Stimulated activated CD4-positive, alpha-beta T cell treated with anti-CD3 and anti-CD28 coated beads, Interleukin-15, amount 100 ng/mL, for 24 hours (primary cell): ENCODE results near the gene MORN5.

Experiments used
- DNase-seq: peaks from one replicate; pipeline ENCODE4 v3.0.0-alpha.2; 2020

Gene MORN5

DNA sequence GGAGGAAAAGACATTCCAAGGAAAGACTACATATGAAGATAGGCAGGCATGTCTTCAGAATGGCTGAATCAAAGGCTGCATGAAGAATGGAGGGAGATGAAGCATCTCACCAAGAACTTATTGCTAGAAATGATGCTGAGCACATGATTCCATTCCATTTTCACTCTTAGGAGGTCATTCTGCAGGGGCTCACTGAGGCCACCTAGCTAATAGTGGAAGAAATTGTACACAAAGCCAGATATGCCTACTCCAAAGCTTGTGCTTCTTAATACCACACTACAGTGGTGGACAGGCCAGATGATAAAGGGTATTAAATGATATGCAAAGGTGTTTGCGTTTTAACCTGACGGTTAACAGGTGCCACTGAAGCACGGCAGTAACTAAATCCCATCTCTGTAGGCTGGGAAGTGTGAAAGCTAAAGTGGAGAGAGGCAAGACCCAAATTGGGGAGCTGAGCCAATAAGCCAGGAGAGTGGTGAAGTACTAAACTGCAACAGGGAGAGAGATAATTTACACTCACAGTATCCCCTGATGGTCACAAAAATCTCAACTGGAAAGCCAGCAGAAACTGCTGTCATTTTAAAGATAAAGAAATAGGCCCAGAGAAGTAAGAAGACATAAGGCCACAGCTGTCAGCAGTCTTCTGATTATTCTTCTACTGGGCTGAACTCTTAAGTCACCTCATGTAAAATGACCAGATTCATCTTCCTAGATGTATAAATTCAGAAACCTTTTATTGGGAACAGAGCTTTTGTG is 14.7 kb upstream of the MORN5 start:
- no peak for DNase-seq

DNA sequence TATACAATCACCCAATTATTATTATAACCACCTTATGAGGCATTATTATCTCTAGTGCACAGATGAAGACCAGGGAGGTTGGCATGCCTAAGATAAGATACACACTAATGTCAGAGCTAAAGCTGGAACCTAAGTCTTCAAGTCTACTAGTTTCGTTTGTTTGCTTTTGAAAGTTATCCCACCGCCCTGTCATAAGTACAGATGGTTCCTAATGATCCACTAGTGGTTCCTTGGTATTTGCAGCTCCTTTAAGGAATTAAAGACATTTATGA is 14.2 kb upstream of the MORN5 start:
- DNase-seq: no peak

DNA sequence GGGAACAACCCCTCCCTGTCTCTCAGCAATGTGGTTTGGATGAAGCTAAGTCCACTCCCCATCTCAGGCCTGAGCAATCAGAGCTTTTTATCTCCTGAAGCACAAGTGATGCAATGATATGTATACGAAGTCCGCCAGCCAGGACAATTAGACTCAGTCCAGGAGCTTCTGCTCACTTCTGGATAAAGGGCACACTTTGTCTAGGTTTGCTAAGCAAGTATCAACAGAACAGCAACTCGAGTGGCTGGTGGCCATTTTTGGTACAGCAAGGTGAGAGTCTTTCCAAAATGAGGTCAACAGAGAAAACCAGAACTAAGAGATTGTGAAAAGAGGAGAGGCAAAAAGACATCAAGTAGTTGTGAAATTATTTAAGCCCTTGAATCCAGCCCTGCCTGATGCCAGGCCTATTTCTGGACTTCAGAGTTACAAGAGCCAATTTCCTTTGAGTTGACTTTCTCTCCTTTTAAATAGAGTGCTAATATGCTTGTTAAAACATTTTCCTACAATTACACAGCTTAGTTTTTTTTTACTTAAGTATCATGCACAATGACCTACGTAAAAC is 8.4 kb upstream of the MORN5 start:
- DNase-seq: no peak

DNA sequence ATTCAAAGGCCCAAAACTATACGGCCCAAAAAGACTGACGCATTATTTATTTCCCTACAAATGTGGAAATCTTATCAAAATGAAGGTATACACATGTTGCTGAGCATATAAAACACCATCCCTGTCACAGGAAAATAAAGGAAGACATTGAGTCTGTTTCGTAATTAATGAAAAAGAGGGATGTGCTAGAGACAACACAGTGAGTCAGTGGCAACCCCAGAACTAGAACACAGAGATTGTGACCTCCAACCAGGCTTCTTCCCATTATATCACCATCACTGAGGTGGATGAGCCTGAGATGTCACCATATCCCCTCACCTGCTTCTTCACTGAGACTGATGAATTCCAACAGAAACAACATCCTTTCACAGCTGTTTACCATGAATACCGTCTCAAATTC is 3.9 kb upstream of the MORN5 start:
- DNase-seq: no peak

DNA sequence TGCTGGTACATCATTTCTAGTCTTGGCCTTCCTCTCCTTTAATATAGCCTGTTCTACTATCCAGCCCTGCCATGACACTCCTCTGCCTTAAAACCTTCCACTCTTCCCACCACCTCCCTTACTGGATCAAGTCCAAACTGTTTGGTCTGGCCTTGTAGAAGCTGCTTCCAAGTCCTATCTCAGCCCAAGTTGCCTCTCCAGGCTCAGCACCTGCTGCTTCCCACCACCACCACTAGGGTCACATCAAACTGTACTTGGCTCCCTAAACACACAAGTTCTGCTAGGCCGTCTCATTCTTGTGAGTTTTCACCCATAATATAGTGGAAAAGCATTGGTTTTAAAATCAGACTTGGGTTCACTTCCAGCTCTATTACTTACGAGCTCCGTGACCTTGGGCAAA is 1.5 kb upstream of the MORN5 start:
- DNase-seq: peak; percentile 46

DNA sequence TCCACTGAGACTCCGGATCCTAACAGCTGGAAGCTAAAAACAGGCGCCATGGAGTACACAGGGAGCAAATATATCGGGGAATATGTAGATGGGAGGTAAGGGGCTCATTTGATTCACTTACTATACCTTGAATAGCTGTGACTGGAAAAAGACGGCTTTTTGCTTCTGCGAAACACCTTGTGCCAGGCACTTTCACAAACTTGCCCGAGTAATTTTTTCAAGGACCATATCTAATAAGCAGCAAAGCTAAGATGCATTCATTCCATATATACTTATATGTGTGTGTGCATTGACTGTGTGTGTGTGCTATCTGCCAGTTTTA is 178 bp downstream of the MORN5 start:
- no peak for DNase-seq

DNA sequence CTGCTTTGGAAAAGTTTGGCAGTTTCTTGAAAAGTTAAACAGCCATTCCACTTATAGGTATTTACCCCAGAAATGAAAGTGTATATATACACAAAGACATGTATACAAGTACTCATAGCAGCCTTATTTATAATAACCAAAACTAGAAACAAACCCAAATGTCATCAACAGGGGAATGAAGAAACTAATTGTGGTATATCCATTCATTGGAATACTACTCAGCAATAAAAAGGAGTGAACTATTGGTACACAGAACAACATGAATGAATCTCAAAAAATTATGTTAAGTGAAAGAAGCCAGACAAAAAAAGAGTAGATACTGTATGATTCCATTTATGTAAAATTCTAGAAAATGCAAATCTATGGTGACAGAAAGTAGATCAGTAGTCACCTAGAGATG is 2.7 kb downstream of the MORN5 start:
- DNase-seq: no peak

DNA sequence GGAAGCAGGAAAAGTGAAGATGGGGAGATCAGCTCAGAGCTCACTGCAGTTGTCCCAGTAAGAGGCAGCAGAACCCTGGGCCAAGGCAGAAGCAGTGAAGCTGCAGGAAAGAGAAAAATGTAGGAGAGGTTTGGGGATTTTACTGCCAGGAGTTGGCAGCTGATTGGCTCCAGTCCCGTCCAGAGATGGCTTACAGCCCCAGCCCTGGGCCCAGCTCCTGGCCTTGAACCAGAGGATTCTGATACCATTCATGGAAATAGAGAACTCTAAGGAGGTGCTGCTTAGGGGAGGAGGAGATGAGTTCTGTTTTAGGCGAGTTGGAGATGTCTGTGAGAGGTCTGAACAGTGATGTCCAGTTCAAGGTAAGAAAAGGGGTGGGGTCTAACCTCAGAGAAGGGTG is 4.6 kb downstream of the MORN5 start:
- DNase-seq: no peak

DNA sequence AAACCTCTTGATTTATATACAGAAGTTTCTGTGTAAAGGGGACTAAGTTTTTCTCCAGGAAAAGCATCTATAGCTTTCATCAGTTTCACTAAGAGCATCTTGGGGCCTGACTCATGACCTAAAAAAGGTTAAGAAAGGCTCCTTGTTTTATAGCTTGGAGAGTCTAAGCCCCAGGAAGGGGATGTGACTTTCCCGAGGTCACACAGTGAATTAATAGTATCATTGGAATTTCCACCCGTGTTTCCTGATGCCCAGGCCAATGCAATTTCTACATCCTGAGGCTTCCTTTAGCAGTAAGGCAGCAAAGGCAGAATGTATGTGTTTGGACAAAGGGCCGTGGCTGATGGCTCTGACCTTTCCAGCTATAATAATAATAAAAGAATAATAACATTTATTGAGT is 8.6 kb downstream of the MORN5 start:
- DNase-seq: no peak

DNA sequence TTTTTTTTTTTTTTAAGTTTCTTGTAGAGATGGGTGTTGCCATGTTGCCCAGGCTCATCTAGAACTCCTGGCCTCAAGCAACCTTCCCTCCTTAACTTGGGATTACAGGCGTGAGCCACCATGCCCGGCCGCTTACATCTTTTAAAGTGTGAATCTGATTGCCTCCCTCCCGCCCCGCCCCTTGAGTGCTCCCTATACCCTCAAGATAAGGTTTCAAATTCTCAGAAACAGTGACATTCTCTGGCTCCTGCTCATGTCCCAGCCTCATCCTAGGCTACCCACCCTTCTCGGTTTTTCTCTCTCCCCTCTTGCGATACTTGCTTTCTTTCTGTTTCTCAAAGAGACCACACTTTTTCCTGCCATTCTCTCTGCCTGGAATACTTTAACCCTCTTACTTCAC is 12.4 kb downstream of the MORN5 start:
- DNase-seq: no peak

DNA sequence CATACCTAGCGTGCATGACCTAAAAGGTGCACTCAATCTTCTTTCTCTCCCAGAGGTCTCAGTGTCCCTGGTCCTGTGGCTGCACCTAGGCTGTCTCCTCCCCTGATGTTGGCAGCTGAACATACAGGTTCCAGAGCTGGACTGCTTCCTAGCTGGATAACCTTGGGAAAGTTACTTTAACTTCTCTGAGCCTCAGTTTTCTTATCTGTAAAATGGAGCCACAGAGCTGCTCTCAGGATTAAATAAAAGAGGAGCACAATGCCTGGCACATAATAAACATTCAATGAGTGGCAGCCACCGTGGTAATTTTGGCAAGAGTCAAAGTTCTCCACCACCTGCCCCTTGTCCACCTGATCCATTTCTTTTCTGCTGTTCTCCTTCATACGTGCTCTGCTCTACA is 14.0 kb downstream of the MORN5 start:
- DNase-seq: no peak

DNA sequence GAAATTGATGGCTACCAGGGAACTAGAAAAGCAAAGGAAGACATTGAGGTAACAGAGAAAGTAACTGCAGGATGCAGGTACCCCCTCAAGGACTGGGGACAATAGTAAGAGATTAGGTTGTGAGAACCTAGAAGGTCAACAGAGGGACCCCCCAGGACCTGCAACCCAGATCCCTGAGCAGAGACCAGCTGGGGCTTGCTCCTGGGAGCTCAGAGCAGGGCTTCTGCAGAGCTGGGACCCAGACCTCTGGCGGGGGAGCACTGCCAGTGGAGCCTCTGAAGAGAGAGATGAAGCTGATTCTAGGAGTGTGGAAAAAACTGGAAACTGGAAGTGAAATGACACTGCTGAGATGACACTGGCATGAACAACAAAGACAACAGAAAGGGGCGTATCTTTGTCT is 17.2 kb downstream of the MORN5 start:
- no peak for DNase-seq

DNA sequence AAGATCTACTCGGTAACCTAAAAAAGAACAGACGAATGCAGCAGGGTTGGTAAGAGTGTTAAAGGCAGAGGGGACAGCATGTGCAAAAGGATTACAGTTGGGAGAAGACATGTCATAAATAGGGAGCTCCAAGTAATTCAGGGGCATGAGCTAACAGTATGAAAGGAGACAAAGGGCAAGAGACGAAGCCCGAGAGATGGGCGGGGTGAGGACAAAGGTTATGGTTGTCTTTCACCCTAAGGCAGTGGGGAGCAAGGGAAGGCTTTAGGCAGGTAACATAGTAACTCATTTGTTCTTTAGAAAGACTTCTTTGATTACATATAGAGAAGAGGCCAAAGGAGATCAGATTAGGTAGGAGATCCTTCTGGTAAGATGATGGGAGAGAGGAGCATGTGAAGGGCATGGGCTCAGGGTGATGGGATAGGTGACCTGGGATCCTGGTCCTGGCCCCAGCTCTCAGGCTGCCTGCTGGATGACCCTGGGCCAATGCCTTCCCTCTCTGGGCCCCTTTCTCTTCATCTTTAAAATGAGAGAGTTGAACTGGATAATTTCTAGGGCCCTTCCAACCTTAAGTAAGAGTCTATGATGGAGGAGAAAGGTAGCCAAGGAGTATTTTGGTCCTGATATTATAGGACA is 19.5 kb downstream of the MORN5 start:
- DNase-seq: no peak

DNA sequence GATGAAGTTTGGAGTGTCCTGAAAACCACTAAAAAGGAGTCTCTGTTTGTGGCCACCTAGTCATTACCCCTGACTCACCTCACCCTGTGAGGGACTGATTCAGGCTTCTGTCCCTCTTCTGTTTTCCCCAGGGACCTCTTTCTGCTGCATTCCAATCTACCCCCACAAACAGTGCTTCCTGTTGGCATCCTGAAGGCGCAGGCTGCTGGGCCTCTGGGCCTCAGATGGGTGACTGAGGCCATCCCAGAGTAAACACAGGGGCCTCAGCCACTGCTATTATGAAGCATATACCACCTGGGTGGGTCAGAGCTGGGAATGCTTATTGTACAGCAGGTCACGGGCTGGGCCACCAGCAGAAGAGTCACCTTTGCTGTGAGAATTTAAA is 20.0 kb downstream of the MORN5 start:
- DNase-seq: no peak

DNA sequence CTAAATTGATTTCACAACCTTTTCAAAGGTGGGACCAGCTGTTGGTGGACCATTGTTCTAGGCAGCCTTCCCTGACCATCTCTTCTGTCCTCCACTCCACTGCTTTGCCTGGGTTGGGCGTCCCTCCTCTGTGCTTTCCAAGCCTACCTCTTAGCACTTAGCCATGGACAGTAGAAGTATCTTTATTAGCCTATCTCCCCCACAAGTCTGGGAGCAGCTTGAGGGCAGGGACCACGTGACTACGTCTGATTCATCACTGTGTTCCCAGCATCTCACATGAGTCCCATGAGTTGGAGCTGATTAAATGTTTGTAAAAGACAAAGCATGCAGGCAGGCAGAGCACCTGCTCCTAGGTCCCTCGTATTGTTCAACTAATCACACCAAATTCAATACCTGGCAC is 20.9 kb downstream of the MORN5 start:
- DNase-seq: no peak

DNA sequence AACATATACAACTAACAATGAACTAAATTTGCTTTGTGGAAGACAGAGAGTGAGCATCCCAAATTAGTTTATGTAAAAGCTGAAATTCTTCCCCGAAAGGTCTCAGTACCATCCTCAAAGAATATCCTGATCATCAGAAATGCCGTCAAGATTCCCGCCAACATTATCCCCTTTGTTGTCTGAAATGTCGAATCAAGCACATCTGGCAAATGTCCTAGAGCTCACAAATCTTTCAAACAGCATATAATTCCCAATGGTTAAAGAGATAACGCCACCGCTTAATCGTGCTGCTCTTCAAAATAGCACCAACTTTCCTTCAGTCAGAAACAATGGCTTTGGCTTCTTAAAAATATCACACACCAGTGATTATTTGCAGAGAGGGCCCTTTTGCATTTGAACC is 23.8 kb downstream of the MORN5 start:
- no peak for DNase-seq

DNA sequence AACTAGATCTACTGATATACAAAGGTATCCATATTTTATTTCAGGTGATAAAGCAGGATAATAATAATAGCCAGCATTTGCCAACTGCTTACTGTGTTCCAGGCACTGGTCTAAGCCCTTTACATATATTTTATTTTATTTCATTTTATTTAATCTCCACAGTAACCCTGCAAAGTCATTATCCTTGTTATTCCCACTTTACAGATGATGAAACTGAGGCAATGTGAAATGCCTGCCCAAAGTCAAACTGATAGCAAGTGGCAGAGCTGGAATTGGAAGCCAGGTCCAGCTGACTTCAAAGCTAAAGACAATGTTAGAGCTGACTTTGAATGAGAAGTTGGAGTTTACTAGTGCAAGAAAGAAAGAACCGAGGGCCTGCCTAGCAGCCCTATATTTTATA is 24.8 kb downstream of the MORN5 start:
- no peak for DNase-seq

DNA sequence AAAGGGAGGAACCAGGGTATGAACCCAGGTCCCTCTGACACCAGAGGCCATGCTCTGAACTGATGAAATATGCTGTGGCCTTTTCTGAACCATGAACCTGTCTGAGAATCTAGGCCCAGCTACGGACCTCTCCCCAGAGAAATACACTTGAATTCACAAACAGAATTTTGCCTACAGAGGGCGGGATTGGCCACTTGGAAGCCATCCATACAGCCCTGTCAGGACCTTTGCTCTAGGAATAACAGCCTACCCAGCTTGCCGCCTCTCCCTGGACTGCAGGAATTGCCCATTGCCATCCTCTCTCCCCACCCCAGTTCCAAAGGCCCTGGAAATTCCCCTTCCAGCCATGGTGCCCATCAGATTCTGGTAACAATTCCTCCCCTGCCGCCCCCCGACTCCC is 26.6 kb downstream of the MORN5 start:
- DNase-seq: no peak

DNA sequence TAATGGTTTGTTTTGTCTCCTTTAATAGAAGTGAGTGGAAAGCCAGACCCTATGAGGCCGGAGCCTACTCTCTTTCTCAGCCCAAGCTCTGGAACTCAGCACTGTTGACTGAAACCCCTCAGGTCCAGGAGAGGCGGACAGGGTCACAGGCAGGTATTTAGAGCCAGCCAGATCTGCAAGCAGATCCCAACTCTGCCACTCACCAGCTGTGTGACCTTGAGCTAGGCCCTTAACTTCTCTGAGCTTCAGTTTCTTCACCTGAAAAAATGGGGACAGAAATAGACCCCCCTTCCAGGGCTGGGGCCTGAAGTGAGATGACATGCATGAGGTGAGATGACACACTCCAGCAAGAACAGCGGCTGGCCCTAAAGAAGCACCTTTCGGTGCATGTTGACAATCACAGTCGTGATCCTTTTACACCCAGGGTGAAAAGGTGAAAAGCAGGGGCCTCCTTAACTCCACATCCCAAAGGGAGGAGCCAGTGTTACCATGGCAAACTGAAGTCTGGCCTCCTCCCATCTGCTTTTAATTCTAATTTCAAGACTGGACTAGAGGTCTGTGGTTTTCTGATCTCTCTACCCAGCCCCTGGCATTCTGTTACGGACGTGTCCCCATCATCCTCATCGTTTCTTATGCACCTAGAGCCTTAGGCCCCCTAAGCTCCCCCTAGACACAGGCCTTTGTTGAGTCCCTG is 27.2 kb downstream of the MORN5 start:
- DNase-seq: no peak

DNA sequence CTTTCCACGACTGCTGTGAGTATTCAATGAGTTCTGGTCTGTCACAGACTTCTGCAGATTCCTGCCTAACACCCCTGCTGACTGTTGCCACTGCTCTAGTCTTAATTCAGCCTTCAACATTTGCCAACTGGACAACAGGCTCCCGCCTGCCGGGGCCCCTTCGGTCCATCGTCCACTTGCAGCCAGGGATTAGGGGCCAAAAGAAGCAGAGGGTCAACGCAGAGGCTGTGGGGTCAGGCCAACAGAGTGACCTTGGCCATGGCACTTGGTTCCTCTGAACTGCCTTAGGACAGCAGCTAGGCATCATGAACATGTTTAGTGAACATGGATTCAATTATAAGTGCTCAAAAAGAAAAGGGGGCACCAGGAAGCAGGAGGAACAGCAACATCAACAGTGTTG is 28.7 kb downstream of the MORN5 start:
- DNase-seq: no peak

DNA sequence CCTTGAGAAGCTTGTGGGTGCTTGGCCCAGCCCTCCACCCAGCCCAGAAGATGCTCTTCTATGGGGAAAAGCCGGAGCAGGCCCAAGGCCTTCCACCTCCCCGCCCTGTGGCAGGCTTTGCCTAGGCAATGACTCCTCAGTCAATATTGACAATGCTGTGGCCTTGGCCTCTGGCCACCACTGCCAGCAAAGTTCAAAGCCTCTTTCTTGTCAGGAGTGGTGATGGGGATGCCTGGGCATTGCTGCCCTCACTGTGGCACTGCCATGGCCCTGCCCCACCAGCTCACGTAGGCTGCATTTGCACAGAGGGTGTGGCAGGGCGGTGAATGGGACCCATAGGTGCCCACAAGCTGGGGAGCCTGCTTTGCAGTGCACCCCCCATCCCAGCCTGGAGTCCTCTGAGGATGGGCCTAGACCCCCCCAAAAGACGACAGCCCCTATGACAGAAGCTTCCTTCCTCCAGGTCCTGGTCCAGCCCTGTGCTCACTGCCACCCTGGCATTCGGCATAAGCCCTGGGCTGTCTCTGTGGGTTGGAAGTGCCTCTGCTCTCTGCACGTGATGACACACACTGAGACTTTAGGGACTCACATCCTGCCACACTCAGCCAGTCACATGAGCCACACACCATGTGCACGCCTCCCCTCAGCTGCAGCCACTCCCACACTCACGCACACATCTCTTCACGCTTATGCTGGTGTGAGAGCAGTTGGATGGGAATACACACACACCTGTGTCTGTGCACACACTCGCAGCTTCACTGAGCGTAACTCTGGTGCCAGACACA is 31.1 kb downstream of the MORN5 start:
- DNase-seq: peak; percentile 30

DNA sequence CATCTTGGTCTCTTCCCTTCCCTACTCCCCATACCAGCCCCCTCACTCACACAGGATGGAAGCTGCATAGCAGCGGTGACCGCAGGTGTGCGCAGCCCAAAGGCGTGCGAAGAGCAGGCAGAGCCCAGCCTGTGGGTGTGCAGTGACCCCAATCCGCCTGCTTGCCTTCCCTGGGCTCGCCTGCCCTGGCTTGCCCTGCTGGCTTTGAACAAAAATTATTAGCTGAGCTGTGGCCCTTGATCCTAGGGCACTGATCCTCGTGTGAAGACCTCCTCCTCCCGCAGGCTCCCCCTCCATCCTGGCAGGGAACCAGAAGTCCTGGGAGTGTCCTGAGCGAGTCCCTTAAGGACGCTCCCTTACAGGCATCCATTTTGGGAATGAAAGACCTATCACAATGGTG is 31.9 kb downstream of the MORN5 start:
- DNase-seq: no peak

DNA sequence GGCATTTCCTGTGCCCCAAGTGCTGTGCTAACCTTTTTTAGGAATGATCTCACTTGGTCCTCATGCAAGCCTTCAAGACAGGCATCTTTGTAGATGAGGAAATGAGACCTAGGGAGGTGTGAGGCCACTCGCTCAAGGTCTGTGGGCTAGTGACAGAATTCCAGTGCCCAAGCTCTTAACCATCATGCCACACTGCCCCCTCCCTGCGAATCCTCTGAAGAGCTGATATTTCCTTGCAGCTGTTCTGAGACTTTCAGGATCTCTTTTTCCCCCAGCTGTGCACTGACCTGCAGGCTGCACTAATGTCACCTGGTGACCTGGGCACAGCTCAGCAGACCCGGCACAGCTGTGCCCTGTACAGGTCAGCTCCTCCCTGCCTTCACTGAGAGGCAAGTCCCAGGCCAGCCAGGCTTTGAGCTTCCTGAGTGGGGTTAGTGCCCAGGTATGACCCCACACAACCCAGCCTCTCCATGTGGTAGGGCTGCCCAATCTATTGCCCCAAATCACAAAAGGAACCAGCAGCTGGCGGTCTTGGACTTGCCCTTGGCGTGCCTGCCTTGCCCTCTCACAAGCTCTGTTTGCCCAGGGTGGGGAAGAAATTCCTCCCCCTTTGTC is 32.7 kb downstream of the MORN5 start:
- DNase-seq: no peak
